SK-N-SH (cell line): ENCODE measurements around the gene ICA1.

ENCODE experiments used
- EP300 ChIP-seq, 2 experiments: IDR thresholded peaks; 2 replicates each; pipeline versions ENCODE4 v1.4.0 to v1.6.1; 2012; ENCODE audit warnings: borderline replicate concordance in 1 of 2, low read depth in 1 of 2, low read length in 1 of 2
- EZH2phosphoT487 ChIP-seq: fragments of 200-600 bp; sonication (generic); IDR thresholded peaks from 2 replicates; pipeline ENCODE4 v1.6.1; 2017; ENCODE audit warnings: low read depth, mixed run types, mild to moderate bottlenecking, antibody characterized with exemption, moderate library complexity, borderline replicate concordance
- FOXJ3 ChIP-seq: sonication (generic); formaldehyde crosslinking; IDR thresholded peaks from 2 replicates; pipeline ENCODE4 v1.5.1; 2020; ENCODE audit warnings: mild to moderate bottlenecking, missing genetic modification reagents
- JUND ChIP-seq: IDR thresholded peaks from 2 replicates; pipeline ENCODE4 v1.4.0; 2012
- MXI1 ChIP-seq: IDR thresholded peaks from 2 replicates; pipeline ENCODE4 v1.6.1; 2012; ENCODE audit warnings: mild to moderate bottlenecking, low read depth, low read length, improper control_type of control experiment
- NRF1 ChIP-seq: IDR thresholded peaks from 2 replicates; pipeline ENCODE4 v1.6.1; 2012; ENCODE audit warnings: low read depth, mild to moderate bottlenecking, low read length
- PBX3 ChIP-seq: IDR thresholded peaks from 2 replicates; pipeline ENCODE4; 2012
- RAD21 ChIP-seq: IDR thresholded peaks from 2 replicates; pipeline ENCODE4 v1.6.1; 2012; ENCODE audit warnings: mild to moderate bottlenecking, low read length
- RFX5 ChIP-seq: IDR thresholded peaks from 2 replicates; pipeline ENCODE4 v1.6.1; 2012; ENCODE audit warnings: mild to moderate bottlenecking, improper control_type of control experiment, low read length
- SMC3 ChIP-seq: IDR thresholded peaks from 2 replicates; pipeline ENCODE4 v1.6.1; 2012; ENCODE audit warnings: low read depth, low read length, improper control_type of control experiment
- YY1 ChIP-seq: IDR thresholded peaks from 2 replicates; pipeline ENCODE4 v1.4.0; 2012; ENCODE audit warnings: low read depth, mild to moderate bottlenecking
- TF ChIP-seq, protein P1 (sequence below): fragments of 200-600 bp; sonication (generic); IDR thresholded peaks from 2 replicates; pipeline ENCODE4 v1.6.1; 2017; ENCODE audit warnings: antibody characterized with exemption, mild to moderate bottlenecking, moderate library complexity
- TF ChIP-seq, protein P2 (sequence below): IDR thresholded peaks from 2 replicates; pipeline ENCODE4 v1.4.0; 2012; ENCODE audit warnings: low read depth
- TF ChIP-seq, protein P3 (sequence below): fragments of 150-350 bp; IDR thresholded peaks from 2 replicates; pipeline ENCODE4 v1.6.1; 2017; ENCODE audit warnings: antibody characterized with exemption, low read length, low read depth, borderline replicate concordance

GRCh38 chr7:8213381-8213780 is 48.6 kb downstream of the ICA1 start:
- TF ChIP-seq, protein P1, sequence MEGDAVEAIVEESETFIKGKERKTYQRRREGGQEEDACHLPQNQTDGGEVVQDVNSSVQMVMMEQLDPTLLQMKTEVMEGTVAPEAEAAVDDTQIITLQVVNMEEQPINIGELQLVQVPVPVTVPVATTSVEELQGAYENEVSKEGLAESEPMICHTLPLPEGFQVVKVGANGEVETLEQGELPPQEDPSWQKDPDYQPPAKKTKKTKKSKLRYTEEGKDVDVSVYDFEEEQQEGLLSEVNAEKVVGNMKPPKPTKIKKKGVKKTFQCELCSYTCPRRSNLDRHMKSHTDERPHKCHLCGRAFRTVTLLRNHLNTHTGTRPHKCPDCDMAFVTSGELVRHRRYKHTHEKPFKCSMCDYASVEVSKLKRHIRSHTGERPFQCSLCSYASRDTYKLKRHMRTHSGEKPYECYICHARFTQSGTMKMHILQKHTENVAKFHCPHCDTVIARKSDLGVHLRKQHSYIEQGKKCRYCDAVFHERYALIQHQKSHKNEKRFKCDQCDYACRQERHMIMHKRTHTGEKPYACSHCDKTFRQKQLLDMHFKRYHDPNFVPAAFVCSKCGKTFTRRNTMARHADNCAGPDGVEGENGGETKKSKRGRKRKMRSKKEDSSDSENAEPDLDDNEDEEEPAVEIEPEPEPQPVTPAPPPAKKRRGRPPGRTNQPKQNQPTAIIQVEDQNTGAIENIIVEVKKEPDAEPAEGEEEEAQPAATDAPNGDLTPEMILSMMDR = no peak
- no peak for TF ChIP-seq FOXJ3
- no peak for TF ChIP-seq JUND
- TF ChIP-seq SMC3 = no peak
- TF ChIP-seq PBX3 = no peak
- no peak for TF ChIP-seq EP300 (IDR thresholded peaks at IDR 0.05; ENCODE audit: borderline replicate concordance in 1 of 2, low read depth in 1 of 2, low read length in 1 of 2)
- no peak for TF ChIP-seq RAD21
- TF ChIP-seq, protein P2, sequence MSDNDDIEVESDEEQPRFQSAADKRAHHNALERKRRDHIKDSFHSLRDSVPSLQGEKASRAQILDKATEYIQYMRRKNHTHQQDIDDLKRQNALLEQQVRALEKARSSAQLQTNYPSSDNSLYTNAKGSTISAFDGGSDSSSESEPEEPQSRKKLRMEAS = no peak
- no peak for TF ChIP-seq YY1
- TF ChIP-seq NRF1 = no peak
- no peak for TF ChIP-seq EZH2phosphoT487
- TF ChIP-seq, protein P3, sequence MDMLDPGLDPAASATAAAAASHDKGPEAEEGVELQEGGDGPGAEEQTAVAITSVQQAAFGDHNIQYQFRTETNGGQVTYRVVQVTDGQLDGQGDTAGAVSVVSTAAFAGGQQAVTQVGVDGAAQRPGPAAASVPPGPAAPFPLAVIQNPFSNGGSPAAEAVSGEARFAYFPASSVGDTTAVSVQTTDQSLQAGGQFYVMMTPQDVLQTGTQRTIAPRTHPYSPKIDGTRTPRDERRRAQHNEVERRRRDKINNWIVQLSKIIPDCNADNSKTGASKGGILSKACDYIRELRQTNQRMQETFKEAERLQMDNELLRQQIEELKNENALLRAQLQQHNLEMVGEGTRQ = no peak
- TF ChIP-seq MXI1 = no peak
- no peak for TF ChIP-seq RFX5
